ENCODE results near the gene WDR55. TPM values are rescaled to one million over a fixed set of nuclear protein-coding genes. Genes with fewer than 3 reads are reported as not detected.
"Not testable (repeated sequence)": the region's sequence is repeated elsewhere in the genome, so short reads cannot be mapped to it uniquely, and the experiment has no call there.

WDR55 gene
- total RNA-seq, 2 experiments from 2014 or later, result 18.9 to 19.8 TPM

DNA sequence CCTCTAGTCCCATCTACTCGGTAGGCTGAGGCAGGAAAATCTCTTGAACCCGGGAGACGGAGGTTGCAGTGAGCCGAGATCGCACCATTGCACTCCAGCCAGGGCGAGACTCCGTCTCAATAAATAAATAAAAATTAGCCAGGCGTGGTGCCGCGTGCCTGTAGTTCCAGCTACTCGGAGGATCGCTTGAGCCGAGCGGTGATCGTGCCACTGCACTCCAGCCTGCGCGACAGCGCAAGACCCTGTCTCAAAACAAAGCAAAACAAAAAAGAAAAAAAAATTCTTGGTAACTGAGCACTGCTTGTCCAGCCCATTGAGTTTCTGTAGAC is 710 bp upstream of the WDR55 start:
- Mint-ChIP-seq H3K27ac (peak overlapping the region; percentile 91), H3K27me3 (ENCODE audit: low read depth) (no peaks in the 10 kb centered on the region), H3K4me1 (ENCODE audit: low read depth) (peaks cover 33% of the 10 kb centered on the region), H3K9me3 (no peaks in the 10 kb centered on the region), H3K4me3 (peak overlapping the region; percentile 97), H3K36me3 (ENCODE audit: low read depth) (peaks cover 37% of the 10 kb centered on the region)
- intact Hi-C loops (cut with micrococcal nuclease), result loop anchor here (1.0 kb wide), 8 partner anchors 17 to 489 kb away; partner anchors contain the start of genes ANKHD1, APBB3, CYSTM1 and HARS1
- no peak for DNase-seq
- CTCF ChIA-PET, result interaction anchor here (0.6 kb wide), 1 partner anchor 544 kb away, joined by 4 read pairs; no protein-coding TSS in a partner anchor

- intact Hi-C loops (cut with micrococcal nuclease); H3K27me3 Mint-ChIP-seq (ENCODE audit: low read depth); DNase-seq; H3K9me3 Mint-ChIP-seq; H3K4me3 Mint-ChIP-seq; CTCF ChIA-PET; H3K27ac Mint-ChIP-seq: not testable (repeated sequence)
- peaks cover 18% of the 10 kb centered on the region for H3K4me1 Mint-ChIP-seq (ENCODE audit: low read depth)
- H3K36me3 Mint-ChIP-seq (ENCODE audit: low read depth), result peaks cover 24% of the 10 kb centered on the region
These were observed 6.3 kb downstream of the WDR55 start for GRCh38 chr5:140671035-140671434.

GRCh38 chr5:140671472-140672125 is 6.9 kb downstream of the WDR55 start:
- CTCF ChIA-PET, result no interaction called here

GRCh38 chr5:140672455-140673186 is 7.9 kb downstream of the WDR55 start:
- peak; percentile 51 for DNase-seq
- intact Hi-C loops (cut with micrococcal nuclease), result no loop called here
- peaks cover 23% of the 10 kb centered on the region for H3K36me3 Mint-ChIP-seq (ENCODE audit: low read depth)
- no peak overlapping the region for H3K4me3 Mint-ChIP-seq
- peaks cover 2% of the 10 kb centered on the region for H3K4me1 Mint-ChIP-seq (ENCODE audit: low read depth)
- no peaks in the 10 kb centered on the region for H3K9me3 Mint-ChIP-seq
- no peaks in the 10 kb centered on the region for H3K27me3 Mint-ChIP-seq (ENCODE audit: low read depth)
- CTCF ChIA-PET, result no interaction called here
- H3K27ac Mint-ChIP-seq, result no peak overlapping the region

More at GRCh38 chr5:140671472-140672125, 6.9 kb downstream of the WDR55 start:
- no peak overlapping the region for H3K27ac Mint-ChIP-seq
- H3K27me3 Mint-ChIP-seq (ENCODE audit: low read depth), result no peaks in the 10 kb centered on the region
- DNase-seq, result no peak
- peaks cover 13% of the 10 kb centered on the region for H3K4me1 Mint-ChIP-seq (ENCODE audit: low read depth)
- peaks cover 22% of the 10 kb centered on the region for H3K36me3 Mint-ChIP-seq (ENCODE audit: low read depth)
- H3K9me3 Mint-ChIP-seq, result no peaks in the 10 kb centered on the region
- intact Hi-C loops (cut with micrococcal nuclease), result no loop called here
- H3K4me3 Mint-ChIP-seq, result no peak overlapping the region

DNA sequence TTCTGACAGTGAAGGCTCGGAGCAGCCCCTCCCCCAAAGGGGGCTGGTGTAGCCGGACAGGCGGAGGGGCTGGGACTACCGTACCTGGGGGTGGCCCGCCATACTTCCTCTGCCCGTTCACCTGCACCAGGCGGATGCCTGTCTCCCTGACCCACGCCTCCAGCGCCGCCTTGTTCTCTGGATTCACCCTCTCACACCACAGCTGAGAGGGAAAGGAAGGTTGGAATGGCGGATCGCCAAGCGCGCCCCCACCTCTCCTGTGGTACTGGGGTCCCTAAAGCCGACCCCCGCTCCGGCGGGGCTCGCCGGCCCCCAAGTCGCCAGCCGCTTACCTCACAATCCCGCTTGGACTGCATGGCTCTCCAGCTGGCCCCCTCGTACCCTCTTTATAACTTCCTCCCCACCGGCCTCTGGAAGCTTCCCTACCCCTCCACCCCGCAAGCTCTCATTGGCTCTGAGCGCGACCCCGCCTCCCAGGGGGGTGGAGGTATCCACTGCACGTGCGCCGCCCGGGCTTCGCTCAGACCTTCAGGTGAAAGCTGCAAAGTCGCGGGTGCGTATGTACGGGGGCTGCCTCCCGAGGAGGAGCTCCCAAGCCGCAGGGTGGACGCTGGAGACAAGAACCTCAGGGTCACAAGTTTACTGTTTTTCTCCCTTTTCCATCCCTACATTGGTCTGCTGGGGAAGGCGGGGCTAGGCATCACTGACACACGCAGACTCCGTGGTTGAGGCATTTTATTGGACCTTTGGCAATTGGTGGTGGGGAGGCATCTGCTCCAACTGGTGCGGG is 8.7 kb downstream of the WDR55 start, which contains the start of gene DND1:
DND1 (minus strand) TSS at position 390 of the 790 bp plus-strand sequence; CDS start at position 356, 34 bp downstream.
- Mint-ChIP-seq H3K4me1 (ENCODE audit: low read depth) (peaks cover 4% of the 10 kb centered on the region), H3K9me3 (no peaks in the 10 kb centered on the region), H3K27me3 (ENCODE audit: low read depth) (no peaks in the 10 kb centered on the region), H3K36me3 (ENCODE audit: low read depth) (peaks cover 26% of the 10 kb centered on the region), H3K4me3 (no peak within 1 kb of the TSS), H3K27ac (no peak within 1 kb of the TSS)
- intact Hi-C loops (cut with micrococcal nuclease), result no loop called here
- no peak for DNase-seq
- CTCF ChIA-PET, result no interaction called here

- Mint-ChIP-seq H3K36me3 (ENCODE audit: low read depth) (peaks cover 26% of the 10 kb centered on the region), H3K4me1 (ENCODE audit: low read depth) (peaks cover 4% of the 10 kb centered on the region), H3K27me3 (ENCODE audit: low read depth) (no peaks in the 10 kb centered on the region), H3K9me3 (no peaks in the 10 kb centered on the region), H3K4me3 (no peak overlapping the region), H3K27ac (no peak overlapping the region)
- no peak for DNase-seq
- CTCF ChIA-PET, result interaction anchor here (0.8 kb wide), 1 partner anchor 16 kb away, joined by 3 read pairs; no protein-coding TSS in a partner anchor
- intact Hi-C loops (cut with micrococcal nuclease), result no loop called here
These were observed 9.5 kb downstream of the WDR55 start for GRCh38 chr5:140674211-140674610.

DNA sequence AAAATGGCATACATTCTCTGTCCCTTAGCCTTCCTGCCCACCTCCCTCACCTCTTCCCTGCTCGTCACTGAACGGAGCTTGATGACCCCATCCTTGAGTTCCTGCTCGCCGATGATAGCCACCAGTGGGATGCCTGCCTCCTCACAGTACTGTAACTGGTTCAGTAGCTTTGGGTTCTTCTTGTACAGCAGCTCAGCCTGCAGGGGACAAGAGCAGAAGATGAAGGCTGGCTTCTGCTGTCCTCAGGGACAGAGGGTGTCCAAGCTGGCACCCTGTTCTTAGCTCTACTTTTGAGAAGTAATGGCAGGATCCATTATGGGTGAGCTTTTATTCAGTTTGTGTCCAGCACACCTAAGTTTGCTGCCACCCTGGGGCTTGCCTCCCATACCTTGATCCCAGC is 9.9 kb downstream of the WDR55 start:
- Mint-ChIP-seq H3K4me1 (ENCODE audit: low read depth) (peaks cover 4% of the 10 kb centered on the region), H3K4me3 (no peak overlapping the region), H3K27me3 (ENCODE audit: low read depth) (no peaks in the 10 kb centered on the region), H3K36me3 (ENCODE audit: low read depth) (peaks cover 28% of the 10 kb centered on the region), H3K9me3 (no peaks in the 10 kb centered on the region), H3K27ac (no peak overlapping the region)
- CTCF ChIA-PET, result interaction anchor here (0.6 to 0.8 kb wide), 2 partner anchors 16 to 100 kb away, joined by 3 read pairs; no protein-coding TSS in a partner anchor
- no peak for DNase-seq
- intact Hi-C loops (cut with micrococcal nuclease), result no loop called here

GRCh38 chr5:140677947-140678346 is 13.2 kb downstream of the WDR55 start:
- Mint-ChIP-seq H3K9me3 (no peaks in the 10 kb centered on the region), H3K27ac (no peak overlapping the region), H3K4me1 (ENCODE audit: low read depth) (peaks cover 4% of the 10 kb centered on the region), H3K36me3 (ENCODE audit: low read depth) (peaks cover 24% of the 10 kb centered on the region), H3K4me3 (no peak overlapping the region), H3K27me3 (ENCODE audit: low read depth) (no peaks in the 10 kb centered on the region)
- intact Hi-C loops (cut with micrococcal nuclease), result no loop called here
- CTCF ChIA-PET, result interaction anchor here (0.6 kb wide), 1 partner anchor 104 kb away, joined by 3 read pairs; no protein-coding TSS in a partner anchor
- no peak for DNase-seq

DNA sequence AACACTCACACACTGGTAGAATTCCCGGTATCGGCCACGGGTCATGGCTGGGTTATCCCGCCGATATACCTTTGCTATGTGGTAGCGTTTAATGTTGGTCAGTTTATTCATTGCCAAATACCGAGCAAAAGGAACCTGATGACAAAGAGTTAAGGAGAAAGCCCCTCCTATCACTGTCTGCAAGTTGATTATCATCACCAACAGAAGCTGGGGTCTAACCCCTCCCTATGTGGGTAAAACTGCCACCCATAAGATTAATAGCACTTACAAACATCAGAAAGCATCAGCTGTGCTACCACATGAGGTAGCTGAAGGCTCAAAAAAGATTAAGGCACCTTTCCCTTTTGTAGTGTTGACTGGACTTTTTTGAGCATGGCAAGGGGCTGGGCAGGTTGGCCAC is 14.3 kb downstream of the WDR55 start:
- CTCF ChIA-PET, result interaction anchor here (2.0 kb wide), 1 partner anchor 327 kb away, joined by 5 read pairs; no protein-coding TSS in a partner anchor

GRCh38 chr5:140690376-140690932 is 25.8 kb downstream of the WDR55 start:
- Mint-ChIP-seq H3K4me3 (peak overlapping the region; percentile 100), H3K27ac (peak overlapping the region; percentile 97), H3K9me3 (no peaks in the 10 kb centered on the region), H3K4me1 (ENCODE audit: low read depth) (peaks cover 35% of the 10 kb centered on the region), H3K27me3 (ENCODE audit: low read depth) (no peaks in the 10 kb centered on the region), H3K36me3 (ENCODE audit: low read depth) (peaks cover 17% of the 10 kb centered on the region)
- CTCF ChIA-PET, result interaction anchor here (0.7 to 1.8 kb wide), 6 partner anchors 16 to 317 kb away, joined by 3 to 6 read pairs (median 3); partner anchors contain the start of gene SRA1
- no peak for DNase-seq
- intact Hi-C loops (cut with micrococcal nuclease), result loop anchor here (2.0 kb wide), 2 partner anchors 52 to 134 kb away; partner anchors contain the start of genes SRA1 and TMCO6

More for the DNA sequence above, 14.3 kb downstream of the WDR55 start:
- Mint-ChIP-seq H3K9me3 (no peaks in the 10 kb centered on the region), H3K36me3 (ENCODE audit: low read depth) (peaks cover 26% of the 10 kb centered on the region), H3K27me3 (ENCODE audit: low read depth) (no peaks in the 10 kb centered on the region), H3K4me1 (ENCODE audit: low read depth) (peaks cover 4% of the 10 kb centered on the region), H3K4me3 (no peak overlapping the region), H3K27ac (no peak overlapping the region)
- intact Hi-C loops (cut with micrococcal nuclease), result no loop called here
- DNase-seq, result no peak

- H3K27ac Mint-ChIP-seq, result peak within 1 kb of the TSS; percentile 97
- intact Hi-C loops (cut with micrococcal nuclease), result loop anchor here (1.0 to 2.0 kb wide), 10 partner anchors 9 to 388 kb away; partner anchors contain the start of genes ANKHD1, APBB3, IK and NDUFA2
- H3K36me3 Mint-ChIP-seq (ENCODE audit: low read depth), result peaks cover 19% of the 10 kb centered on the region
These were observed 26.5 kb downstream of the WDR55 start, which contains the start of the genes HARS1 and HARS2 for GRCh38 chr5:140690941-140691924. TSS of gene HARS1 (minus strand) at chr5:140691370. CDS start at chr5:140691304, 66 bp downstream. TSS of gene HARS2 (plus strand) at chr5:140691455. CDS start at chr5:140691649, 194 bp downstream.

More at GRCh38 chr5:140690941-140691924, 26.5 kb downstream of the WDR55 start, which contains the start of the genes HARS1 and HARS2:
- peak; percentile 92 for DNase-seq
- CTCF ChIA-PET, result interaction anchor here (0.7 to 1.8 kb wide), 6 partner anchors 17 to 318 kb away, joined by 3 to 6 read pairs (median 3); partner anchors contain the start of gene SRA1
- Mint-ChIP-seq H3K4me1 (ENCODE audit: low read depth) (peaks cover 35% of the 10 kb centered on the region), H3K9me3 (no peaks in the 10 kb centered on the region), H3K4me3 (peak within 1 kb of the TSS; percentile 100), H3K27me3 (ENCODE audit: low read depth) (no peaks in the 10 kb centered on the region)
